ENCODE results near the gene OR5H14. TPM values are rescaled to one million over a fixed set of nuclear protein-coding genes. Genes with fewer than 3 reads are reported as not detected.
"Not testable (repeated sequence)": the region's sequence is repeated elsewhere in the genome, so short reads cannot be mapped to it uniquely, and the experiment has no call there.

Gene OR5H14
- total and polyA plus RNA-seq, 10 of the 15 experiments (the other 5 are each of a cell fraction or from before 2014, with no cell fraction given) = not detected

GRCh38 chr3:98149456-98149855, 2.2 kb downstream of the OR5H14 start:
- H3K4me3 ChIP-seq; H3K36me3 ChIP-seq (ENCODE audit: control insufficient read depth in 2 of 2, insufficient read depth in 2 of 2, low read length in 1 of 2); intact Hi-C loops (cut with micrococcal nuclease; ENCODE audit: unreplicated experiment); H3K79me2 ChIP-seq (ENCODE audit: control insufficient read depth, insufficient read depth, low read length); H4K20me1 ChIP-seq (ENCODE audit: control insufficient read depth, insufficient read depth); ATAC-seq; H3K9me3 ChIP-seq (replicated peaks; ENCODE audit: control insufficient read depth, insufficient read depth, low read length); CTCF ChIA-PET; H3K9ac ChIP-seq (ENCODE audit: control insufficient read depth, insufficient read depth, low read length); H3K27ac ChIP-seq (ENCODE audit: control insufficient read depth, insufficient read depth); H3K27me3 ChIP-seq (replicated peaks in 1 of 2; ENCODE audit: control insufficient read depth in 2 of 2, insufficient read depth in 2 of 2, low read length in 1 of 2); H2AFZ ChIP-seq (ENCODE audit: control insufficient read depth, low read depth, low read length); SMC1A ChIA-PET (ENCODE audit: uncharacterized antibody, unreplicated experiment); BruUV-seq (replicated peaks); H3K4me2 ChIP-seq (ENCODE audit: control insufficient read depth, insufficient read depth); in situ Hi-C loops (cut with MboI); FAIRE-seq; RAD21 ChIA-PET (ENCODE audit: unreplicated experiment); DNase-seq (ENCODE audit: low read depth, low spot score); POLR2A ChIA-PET; H3K4me1 ChIP-seq (ENCODE audit: control insufficient read depth, insufficient read depth, low read length): not testable (repeated sequence)
- WGBS (ENCODE audit: insufficient coverage, insufficient replicate concordance, low lambda C conversion rate, missing lambda C conversion rate) = 34% methylated on average over 4 of the region's 4 CpGs

DNA sequence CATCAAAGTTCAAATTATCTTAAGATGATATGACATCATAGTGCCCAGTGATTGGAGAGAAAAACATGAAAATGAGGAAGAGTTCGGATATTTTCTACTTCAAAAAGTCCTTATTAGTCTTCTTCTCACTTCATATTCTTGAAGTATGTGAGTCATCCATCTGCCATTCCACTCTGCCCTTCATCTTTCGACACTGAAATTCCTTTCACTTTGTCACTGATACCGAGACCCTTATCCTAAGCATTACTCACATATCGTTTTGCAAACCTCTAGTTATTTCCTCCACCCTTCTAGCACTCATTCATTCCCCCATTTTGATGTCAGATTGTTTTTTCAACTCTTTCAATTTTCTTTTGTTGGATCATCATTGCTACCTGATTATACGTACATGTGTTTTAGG, 4.0 kb downstream of the OR5H14 start:
- no TSS peak for BruUV-seq (replicated peaks)
- CTCF ChIA-PET = interaction anchor here (0.6 kb wide), 1 partner anchor 1178 kb away, joined by 3 read pairs; no protein-coding TSS in a partner anchor
- 11% methylated on average over 5 of the region's 5 CpGs for WGBS (ENCODE audit: insufficient coverage, insufficient replicate concordance, low lambda C conversion rate, missing lambda C conversion rate)
- Histone ChIP-seq H3K4me2 (ENCODE audit: control insufficient read depth, insufficient read depth) (no peak overlapping the region), H3K9me3 (replicated peaks; ENCODE audit: control insufficient read depth, insufficient read depth, low read length) (no peaks in the 10 kb centered on the region), H4K20me1 (ENCODE audit: control insufficient read depth, insufficient read depth) (no peaks in the 10 kb centered on the region), H3K9ac (ENCODE audit: control insufficient read depth, insufficient read depth, low read length) (no peak overlapping the region), H3K27ac (ENCODE audit: control insufficient read depth, insufficient read depth) (no peak overlapping the region), H3K36me3 (ENCODE audit: control insufficient read depth in 2 of 2, insufficient read depth in 2 of 2, low read length in 1 of 2) (no peaks in the 10 kb centered on the region), H3K4me3 (no peak overlapping the region), H3K4me1 (ENCODE audit: control insufficient read depth, insufficient read depth, low read length) (no peaks in the 10 kb centered on the region), H3K27me3 (replicated peaks in 1 of 2; ENCODE audit: control insufficient read depth in 2 of 2, insufficient read depth in 2 of 2, low read length in 1 of 2) (no peaks in the 10 kb centered on the region), H2AFZ (ENCODE audit: control insufficient read depth, low read depth, low read length) (no peak overlapping the region), H3K79me2 (ENCODE audit: control insufficient read depth, insufficient read depth, low read length) (no peaks in the 10 kb centered on the region)
- no peak for ATAC-seq
- POLR2A ChIA-PET = no interaction called here
- RAD21 ChIA-PET (ENCODE audit: unreplicated experiment) = no interaction called here
- intact Hi-C loops (cut with micrococcal nuclease; ENCODE audit: unreplicated experiment) = no loop called here
- TF ChIP-seq CBFB (IDR thresholded peaks at IDR 0.05; ENCODE audit: low read depth) (no peak), SPI1 (IDR thresholded peaks at IDR 0.05; ENCODE audit: borderline replicate concordance, insufficient read depth, low read depth, low read length) (no peak), SRF (IDR thresholded peaks at IDR 0.05; ENCODE audit: low read depth in 2 of 2, low read length in 2 of 2) (no peak), NRF1 (conservative IDR thresholded peaks at IDR 0.05; ENCODE audit: low read depth, low read length) (no peak), ZNF217 (IDR thresholded peaks at IDR 0.05) (no peak)
- TF ChIP-seq, protein P1, sequence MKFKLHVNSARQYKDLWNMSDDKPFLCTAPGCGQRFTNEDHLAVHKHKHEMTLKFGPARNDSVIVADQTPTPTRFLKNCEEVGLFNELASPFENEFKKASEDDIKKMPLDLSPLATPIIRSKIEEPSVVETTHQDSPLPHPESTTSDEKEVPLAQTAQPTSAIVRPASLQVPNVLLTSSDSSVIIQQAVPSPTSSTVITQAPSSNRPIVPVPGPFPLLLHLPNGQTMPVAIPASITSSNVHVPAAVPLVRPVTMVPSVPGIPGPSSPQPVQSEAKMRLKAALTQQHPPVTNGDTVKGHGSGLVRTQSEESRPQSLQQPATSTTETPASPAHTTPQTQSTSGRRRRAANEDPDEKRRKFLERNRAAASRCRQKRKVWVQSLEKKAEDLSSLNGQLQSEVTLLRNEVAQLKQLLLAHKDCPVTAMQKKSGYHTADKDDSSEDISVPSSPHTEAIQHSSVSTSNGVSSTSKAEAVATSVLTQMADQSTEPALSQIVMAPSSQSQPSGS (IDR thresholded peaks at IDR 0.05; ENCODE audit: low read length) = no peak
- FAIRE-seq = no peak
- in situ Hi-C loops (cut with MboI) = no loop called here
- SMC1A ChIA-PET (ENCODE audit: uncharacterized antibody, unreplicated experiment) = no interaction called here
- no peak for DNase-seq (ENCODE audit: low read depth, low spot score)

All from GM12878 (cell line).